NCI-H2196 treated with DMSO at 0.1 percent for 48 hours (cell line): Measurements from ENCODE around the gene COMT.
"Not testable (repeated sequence)": the region's sequence is repeated elsewhere in the genome, so short reads cannot be mapped to it uniquely, and the experiment has no call there.

Source experiments
- DNase-seq: peaks from one replicate; lab custom pipeline; 2025; ENCODE audit not compliant: unreplicated experiment; lab: John Stamatoyannopoulos, UW

The COMT gene

GRCh38 chr22:19928207-19928606 is 13.4 kb upstream of the COMT start:
- no peak for DNase-seq

- DNase-seq: no peak
These were observed 11.7 kb upstream of the COMT start for GRCh38 chr22:19929586-19930550.

- no peak for DNase-seq
These were observed 10.8 kb upstream of the COMT start for GRCh38 chr22:19930551-19931486.

GRCh38 chr22:19931514-19931913 is 10.1 kb upstream of the COMT start:
- no peak for DNase-seq

GRCh38 chr22:19932367-19933206 is 9.0 kb upstream of the COMT start:
- DNase-seq: peak; percentile 21

GRCh38 chr22:19933341-19934241 is 8.0 kb upstream of the COMT start:
- DNase-seq: no peak

GRCh38 chr22:19935123-19935718 is 6.4 kb upstream of the COMT start:
- not testable (repeated sequence) for DNase-seq

GRCh38 chr22:19936513-19936912 is 5.1 kb upstream of the COMT start:
- no peak for DNase-seq

- DNase-seq: no peak
These were observed 3.7 kb upstream of the COMT start for GRCh38 chr22:19937616-19938473.

- DNase-seq: no peak
These were observed 822 bp upstream of the COMT start for GRCh38 chr22:19940536-19941364.

- no peak for DNase-seq
These were observed 847 bp downstream of the COMT start for GRCh38 chr22:19942157-19943081.

GRCh38 chr22:19943082-19944026 is 1.8 kb downstream of the COMT start:
- no peak for DNase-seq

- DNase-seq: no peak
These were observed 6.6 kb downstream of the COMT start for GRCh38 chr22:19948057-19948760.

- no peak for DNase-seq
These were observed 9.8 kb downstream of the COMT start for GRCh38 chr22:19951346-19951745.
